Central memory CD8-positive, alpha-beta T cell (primary cell): ENCODE results near the gene DNAH9.
"Not testable (repeated sequence)": the region's sequence is repeated elsewhere in the genome, so short reads cannot be mapped to it uniquely, and the experiment has no call there.

Experiments used
- ATAC-seq: fragments of 150-1000 bp; cut with Tn5 transposase; replicated peaks from 2 replicates; pipeline ENCODE4 v1.10.0; 2022; ENCODE audit warnings: mild to moderate bottlenecking, moderate FRiP score, moderate number of reproducible peaks; ENCODE audit not compliant: poor library complexity, severe bottlenecking; ENCODE audit errors: extremely low read depth
- DNase-seq, 2 donors: peaks; one replicate each; pipeline ENCODE4 v3.0.0; 2021; ENCODE audit warnings: low spot score in 2 of 2
- H3K27ac Mint-ChIP-seq: one replicate; pipeline ENCODE4 v1.8.0; 2022; ENCODE audit warnings: low read depth, mild to moderate bottlenecking, moderate library complexity, mixed read lengths
- H3K27me3 Mint-ChIP-seq: one replicate; pipeline ENCODE4 v1.8.0; 2022; ENCODE audit warnings: mixed read lengths
- H3K36me3 Mint-ChIP-seq: one replicate; pipeline ENCODE4 v1.8.0; 2022; ENCODE audit warnings: mild to moderate bottlenecking, moderate library complexity, mixed read lengths; ENCODE audit not compliant: insufficient read depth
- H3K4me1 Mint-ChIP-seq: one replicate; pipeline ENCODE4 v1.8.0; 2022; ENCODE audit warnings: mixed read lengths
- H3K4me3 Mint-ChIP-seq: one replicate; pipeline ENCODE4 v1.8.0; 2022; ENCODE audit warnings: mild to moderate bottlenecking, moderate library complexity, mixed read lengths
- H3K9me3 Mint-ChIP-seq: one replicate; pipeline ENCODE4 v1.8.0; 2022; ENCODE audit warnings: mixed read lengths

Gene DNAH9

GRCh38 chr17:11952610-11953009, 354.3 kb downstream of the DNAH9 start:
- Mint-ChIP-seq H3K4me1 (no peaks in the 10 kb centered on the region), H3K4me3 (no peak overlapping the region), H3K27me3 (no peaks in the 10 kb centered on the region), H3K36me3 (peaks cover 2% of the 10 kb centered on the region), H3K9me3 (no peaks in the 10 kb centered on the region), H3K27ac (no peak overlapping the region)
- DNase-seq (no peak), ATAC-seq (no peak)

GRCh38 chr17:11953924-11954323, 355.7 kb downstream of the DNAH9 start:
- Mint-ChIP-seq H3K4me3 (no peak overlapping the region), H3K9me3 (peaks cover 5% of the 10 kb centered on the region), H3K4me1 (no peaks in the 10 kb centered on the region), H3K27me3 (no peaks in the 10 kb centered on the region), H3K27ac (no peak overlapping the region), H3K36me3 (peaks cover 2% of the 10 kb centered on the region)
- ATAC-seq, result no peak
- no peak for DNase-seq

GRCh38 chr17:11954936-11955335, 356.7 kb downstream of the DNAH9 start:
- H3K27ac Mint-ChIP-seq, result no peak overlapping the region
- DNase-seq (no peak), ATAC-seq (no peak)
- no peaks in the 10 kb centered on the region for H3K27me3 Mint-ChIP-seq
- H3K4me1 Mint-ChIP-seq, result no peaks in the 10 kb centered on the region
- H3K4me3 Mint-ChIP-seq, result no peak overlapping the region
- peaks cover 5% of the 10 kb centered on the region for H3K9me3 Mint-ChIP-seq
- H3K36me3 Mint-ChIP-seq, result peaks cover 2% of the 10 kb centered on the region

- H3K27ac Mint-ChIP-seq, result no peak overlapping the region
- H3K9me3 Mint-ChIP-seq, result peaks cover 29% of the 10 kb centered on the region
- H3K4me1 Mint-ChIP-seq, result peaks cover 14% of the 10 kb centered on the region
- no peak for DNase-seq
- no peak overlapping the region for H3K4me3 Mint-ChIP-seq
- no peaks in the 10 kb centered on the region for H3K27me3 Mint-ChIP-seq
- ATAC-seq, result no peak
- H3K36me3 Mint-ChIP-seq, result no peaks in the 10 kb centered on the region
Measured at GRCh38 chr17:11969565-11969964, 371.3 kb downstream of the DNAH9 start.

GRCh38 chr17:11972741-11973140, 374.5 kb downstream of the DNAH9 start:
- not testable (repeated sequence) for H3K4me3 Mint-ChIP-seq, ATAC-seq, DNase-seq, H3K36me3 Mint-ChIP-seq, H3K27ac Mint-ChIP-seq, H3K27me3 Mint-ChIP-seq
- H3K4me1 Mint-ChIP-seq, result peaks cover 26% of the 10 kb centered on the region
- peaks cover 11% of the 10 kb centered on the region for H3K9me3 Mint-ChIP-seq

- H3K9me3 Mint-ChIP-seq, result no peaks in the 10 kb centered on the region
- no peak overlapping the region for H3K27ac Mint-ChIP-seq
- no peak for DNase-seq
- H3K4me1 Mint-ChIP-seq, result peaks cover 17% of the 10 kb centered on the region
- H3K4me3 Mint-ChIP-seq, result no peak overlapping the region
- H3K27me3 Mint-ChIP-seq, result no peaks in the 10 kb centered on the region
- ATAC-seq, result no peak
- peaks cover 45% of the 10 kb centered on the region for H3K36me3 Mint-ChIP-seq
Measured at GRCh38 chr17:11979795-11980194, 381.5 kb downstream of the DNAH9 start.

- H3K27ac Mint-ChIP-seq, result no peak overlapping the region
- peaks cover 46% of the 10 kb centered on the region for H3K36me3 Mint-ChIP-seq
Measured at GRCh38 chr17:11980813-11981212, 382.5 kb downstream of the DNAH9 start.

GRCh38 chr17:11981862-11982261, 383.6 kb downstream of the DNAH9 start:
- no peak overlapping the region for H3K4me3 Mint-ChIP-seq
- ATAC-seq (no peak), DNase-seq (no peak)
- no peaks in the 10 kb centered on the region for H3K27me3 Mint-ChIP-seq
- no peak overlapping the region for H3K27ac Mint-ChIP-seq
- H3K36me3 Mint-ChIP-seq, result peaks cover 44% of the 10 kb centered on the region
- peaks cover 5% of the 10 kb centered on the region for H3K4me1 Mint-ChIP-seq
- no peaks in the 10 kb centered on the region for H3K9me3 Mint-ChIP-seq

More at GRCh38 chr17:11980813-11981212, 382.5 kb downstream of the DNAH9 start:
- Mint-ChIP-seq H3K4me3 (no peak overlapping the region), H3K9me3 (no peaks in the 10 kb centered on the region), H3K27me3 (no peaks in the 10 kb centered on the region), H3K4me1 (peaks cover 9% of the 10 kb centered on the region)
- ATAC-seq (no peak), DNase-seq (no peak)

GRCh38 chr17:11986179-11986941, 388.1 kb downstream of the DNAH9 start:
- peaks cover 27% of the 10 kb centered on the region for H3K4me1 Mint-ChIP-seq
- DNase-seq, result no peak
- no peak for ATAC-seq
- H3K36me3 Mint-ChIP-seq, result peaks cover 45% of the 10 kb centered on the region
- H3K9me3 Mint-ChIP-seq, result no peaks in the 10 kb centered on the region
- no peaks in the 10 kb centered on the region for H3K27me3 Mint-ChIP-seq
- no peak overlapping the region for H3K27ac Mint-ChIP-seq
- no peak overlapping the region for H3K4me3 Mint-ChIP-seq

- ATAC-seq, result no peak
- H3K9me3 Mint-ChIP-seq, result no peaks in the 10 kb centered on the region
- peaks cover 41% of the 10 kb centered on the region for H3K36me3 Mint-ChIP-seq
- no peak overlapping the region for H3K4me3 Mint-ChIP-seq
- H3K27ac Mint-ChIP-seq, result no peak overlapping the region
- peaks cover 27% of the 10 kb centered on the region for H3K4me1 Mint-ChIP-seq
- H3K27me3 Mint-ChIP-seq, result no peaks in the 10 kb centered on the region
- no peak for DNase-seq
Measured at GRCh38 chr17:11986942-11987329, 388.7 kb downstream of the DNAH9 start.

GRCh38 chr17:11990363-11990983, 392.2 kb downstream of the DNAH9 start:
- Mint-ChIP-seq H3K27ac (peak overlapping the region; percentile 10), H3K9me3 (no peaks in the 10 kb centered on the region), H3K36me3 (peaks cover 22% of the 10 kb centered on the region), H3K4me3 (no peak overlapping the region), H3K4me1 (peaks cover 22% of the 10 kb centered on the region), H3K27me3 (no peaks in the 10 kb centered on the region)
- DNase-seq (no peak), ATAC-seq (no peak)

GRCh38 chr17:11991461-11991860, 393.2 kb downstream of the DNAH9 start:
- H3K36me3 Mint-ChIP-seq, result peaks cover 22% of the 10 kb centered on the region

GRCh38 chr17:11996722-11997146, 398.5 kb downstream of the DNAH9 start:
- no peaks in the 10 kb centered on the region for H3K27me3 Mint-ChIP-seq
- peaks cover 4% of the 10 kb centered on the region for H3K36me3 Mint-ChIP-seq
- H3K27ac Mint-ChIP-seq, result peak overlapping the region; percentile 93
- DNase-seq, result no peak
- ATAC-seq, result peak; percentile 55
- peak overlapping the region; percentile 86 for H3K4me3 Mint-ChIP-seq
- H3K4me1 Mint-ChIP-seq, result peaks cover 9% of the 10 kb centered on the region
- H3K9me3 Mint-ChIP-seq, result peaks cover 4% of the 10 kb centered on the region

More at GRCh38 chr17:11991461-11991860, 393.2 kb downstream of the DNAH9 start:
- H3K27ac Mint-ChIP-seq, result no peak overlapping the region
- no peaks in the 10 kb centered on the region for H3K9me3 Mint-ChIP-seq
- peaks cover 22% of the 10 kb centered on the region for H3K4me1 Mint-ChIP-seq
- DNase-seq (no peak), ATAC-seq (no peak)
- no peak overlapping the region for H3K4me3 Mint-ChIP-seq
- H3K27me3 Mint-ChIP-seq, result no peaks in the 10 kb centered on the region
